ENCODE measurements around the gene CHMP1B.

GRCh38 chr18:11889284-11889683 lies 38.1 kb downstream of the CHMP1B start:
- TF ChIP-seq EZH2 (IDR thresholded peaks at IDR 0.05) = no peak
- TF ChIP-seq POLR2AphosphoS5 (IDR thresholded peaks at IDR 0.05; ENCODE audit: borderline replicate concordance, low read depth, low read length) = no peak

All from SK-N-MC (cell line).